ENCODE measurements around the gene SLC10A7.

GRCh38 chr4:146315184-146315583 lies 206.6 kb downstream of the SLC10A7 start:
- no peak for TF ChIP-seq POLR2A (IDR thresholded peaks at IDR 0.05)
- no peak for TF ChIP-seq POLR2AphosphoS5 (IDR thresholded peaks at IDR 0.05)
